Mammary epithelial cell (primary cell): ENCODE data around the gene FOXN3.

Source experiments
- EZH2 ChIP-seq: IDR thresholded peaks from 2 replicates; pipeline ENCODE4 v1.6.1; 2012; ENCODE audit warnings: low read length, inconsistent platforms, borderline replicate concordance
- TF ChIP-seq, protein P1 (sequence below), 2 donors: IDR thresholded peaks in 1 of 2; conservative IDR thresholded peaks in 1 of 2; 2 replicates each; pipeline ENCODE4 v1.5.1; 2011 to 2012; ENCODE audit warnings: inconsistent platforms in 2 of 2, low read length in 2 of 2, mild to moderate bottlenecking in 2 of 2, control low read depth in 1 of 2, low read depth in 1 of 2; ENCODE audit not compliant: insufficient read depth in 1 of 2; ENCODE audit errors: extremely low read depth in 1 of 2

GRCh38 chr14:89399157-89399556, 17.9 kb downstream of the FOXN3 start:
- TF ChIP-seq, protein P1, sequence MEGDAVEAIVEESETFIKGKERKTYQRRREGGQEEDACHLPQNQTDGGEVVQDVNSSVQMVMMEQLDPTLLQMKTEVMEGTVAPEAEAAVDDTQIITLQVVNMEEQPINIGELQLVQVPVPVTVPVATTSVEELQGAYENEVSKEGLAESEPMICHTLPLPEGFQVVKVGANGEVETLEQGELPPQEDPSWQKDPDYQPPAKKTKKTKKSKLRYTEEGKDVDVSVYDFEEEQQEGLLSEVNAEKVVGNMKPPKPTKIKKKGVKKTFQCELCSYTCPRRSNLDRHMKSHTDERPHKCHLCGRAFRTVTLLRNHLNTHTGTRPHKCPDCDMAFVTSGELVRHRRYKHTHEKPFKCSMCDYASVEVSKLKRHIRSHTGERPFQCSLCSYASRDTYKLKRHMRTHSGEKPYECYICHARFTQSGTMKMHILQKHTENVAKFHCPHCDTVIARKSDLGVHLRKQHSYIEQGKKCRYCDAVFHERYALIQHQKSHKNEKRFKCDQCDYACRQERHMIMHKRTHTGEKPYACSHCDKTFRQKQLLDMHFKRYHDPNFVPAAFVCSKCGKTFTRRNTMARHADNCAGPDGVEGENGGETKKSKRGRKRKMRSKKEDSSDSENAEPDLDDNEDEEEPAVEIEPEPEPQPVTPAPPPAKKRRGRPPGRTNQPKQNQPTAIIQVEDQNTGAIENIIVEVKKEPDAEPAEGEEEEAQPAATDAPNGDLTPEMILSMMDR (conservative IDR thresholded peaks at IDR 0.05 in 1 of 2, IDR thresholded peaks at IDR 0.05 in 1 of 2; ENCODE audit: extremely low read depth in 1 of 2, insufficient read depth in 1 of 2, low read depth in 1 of 2, low read length in 2 of 2), result no peak
- no peak for TF ChIP-seq EZH2
